Upper lobe of left lung (tissue), 6 donors: ENCODE data around the gene FUCA1. TPM values are rescaled to one million over a fixed set of nuclear protein-coding genes. Genes with fewer than 3 reads are reported as not detected.

ENCODE experiments used
- ATAC-seq, 2 donors: fragments of 200-7000 bp; cut with Tn5 transposase; one replicate each; pipeline ENCODE4 v1.9.1; 2022; ENCODE audit warnings: mild to moderate bottlenecking in 2 of 2, moderate library complexity in 2 of 2; ENCODE audit not compliant: low FRiP score in 2 of 2
- DNase-seq, 2 donors: peaks; one replicate each; pipeline ENCODE4 v3.0.0-alpha.2; 2019 to 2020
- H3K27ac ChIP-seq, 4 donors: fragments of 200-600 bp; sonication (generic); one replicate each; pipeline ENCODE4 v1.5.1; 2016 to 2019
- H3K27me3 ChIP-seq, 4 donors: fragments of 200-600 bp; sonication (generic); one replicate each; pipeline ENCODE4 v1.5.1; 2017 to 2019
- H3K36me3 ChIP-seq, 4 donors: fragments of 200-600 bp; sonication (generic); one replicate each; pipeline ENCODE4 v1.5.1; 2016 to 2019
- H3K4me1 ChIP-seq, 4 donors: fragments of 200-600 bp; sonication (generic); one replicate each; pipeline ENCODE4 v1.5.1; 2018 to 2019
- H3K4me3 ChIP-seq, 4 donors: fragments of 200-600 bp; sonication (generic); one replicate each; pipeline ENCODE4 v1.5.1; 2017 to 2019; ENCODE audit warnings: mild to moderate bottlenecking in 2 of 4, moderate library complexity in 1 of 4
- H3K9me3 ChIP-seq, 4 donors: fragments of 200-600 bp; sonication (generic); one replicate each; pipeline ENCODE4 v1.5.1; 2018 to 2019
- EP300 ChIP-seq, 4 donors: sonication (generic); formaldehyde crosslinking; IDR thresholded peaks; one replicate each; pipeline ENCODE4 v1.5.1; 2017; ENCODE audit warnings: antibody characterized with exemption in 4 of 4, control low read depth in 2 of 4
- POLR2A ChIP-seq, 4 donors: fragments of 450-650 bp; IDR thresholded peaks; one replicate each; pipeline ENCODE4 v1.5.1; 2016 to 2017; ENCODE audit warnings: antibody characterized with exemption in 4 of 4, mild to moderate bottlenecking in 2 of 4
- POLR2AphosphoS5 ChIP-seq, 2 donors: sonication (generic); formaldehyde crosslinking; IDR thresholded peaks; one replicate each; pipeline ENCODE4 v1.5.1; 2017; ENCODE audit warnings: antibody characterized with exemption in 2 of 2
- WGBS, 2 donors: methylation state at CpG; one replicate each; pipeline ENCODE4 v1.1.5; 2017 to 2018; 5-methylcytosine and 5-hydroxymethylcytosine counted together
- total RNA-seq, 6 donors: library from RNA; depleted of rRNA in 4 of 6; stranded (reverse); fragments of >200 nt in 4 of 6; gene quantifications; one replicate each; pipeline versions ENCODE4 v1.1.0 to v1.2.1, GENCODE V29; 2016 to 2021
- TF ChIP-seq, protein P1 (sequence below), 6 experiments: fragments of 450-650 bp in 4 of 6; fragments of 200-600 bp in 2 of 6; sonication (generic) in 2 of 6; IDR thresholded peaks; one replicate each; pipeline ENCODE4 v1.5.1; 2016 to 2019; ENCODE audit warnings: antibody characterized with exemption in 6 of 6
- donor health status: DM: no; HTN: no; CAD: no; lungs with moderate emphysema.
- donor health status: DM: no; HTN: yes; CAD: no; lungs with severe emphysema.

The FUCA1 gene
- total RNA-seq, 6 donors from 2014 or later, result 22.6 to 70.8 (median 40.5) TPM

DNA sequence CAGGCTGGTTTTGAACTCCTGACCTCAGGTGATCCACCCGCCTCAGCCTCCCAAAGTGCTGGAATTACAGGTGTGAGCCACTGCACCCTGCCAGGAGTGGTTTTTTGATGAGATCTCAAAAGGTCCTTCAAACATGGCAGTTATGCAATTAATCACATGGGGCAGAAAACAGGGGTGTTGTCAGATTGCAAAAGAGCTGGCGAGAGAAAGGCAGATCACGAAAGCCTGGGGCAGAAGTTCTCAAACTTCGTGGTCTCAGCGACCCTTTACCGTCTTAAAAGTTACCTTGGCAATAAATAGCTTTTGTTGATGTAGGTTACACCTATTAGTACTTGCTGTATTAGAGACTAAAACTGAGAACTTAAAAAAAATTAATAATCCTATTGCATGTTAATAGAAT, 29.0 kb upstream of the FUCA1 start:
- no peaks in the 10 kb centered on the region for H3K27me3 ChIP-seq
- TF ChIP-seq POLR2A (IDR thresholded peaks at IDR 0.05) (peak in 1 of 4 donors; percentile 26), POLR2AphosphoS5 (IDR thresholded peaks at IDR 0.05) (peak; percentile 30 to 64), EP300 (IDR thresholded peaks at IDR 0.05) (peak in 1 of 4 donors; percentile 28)
- TF ChIP-seq, protein P1, sequence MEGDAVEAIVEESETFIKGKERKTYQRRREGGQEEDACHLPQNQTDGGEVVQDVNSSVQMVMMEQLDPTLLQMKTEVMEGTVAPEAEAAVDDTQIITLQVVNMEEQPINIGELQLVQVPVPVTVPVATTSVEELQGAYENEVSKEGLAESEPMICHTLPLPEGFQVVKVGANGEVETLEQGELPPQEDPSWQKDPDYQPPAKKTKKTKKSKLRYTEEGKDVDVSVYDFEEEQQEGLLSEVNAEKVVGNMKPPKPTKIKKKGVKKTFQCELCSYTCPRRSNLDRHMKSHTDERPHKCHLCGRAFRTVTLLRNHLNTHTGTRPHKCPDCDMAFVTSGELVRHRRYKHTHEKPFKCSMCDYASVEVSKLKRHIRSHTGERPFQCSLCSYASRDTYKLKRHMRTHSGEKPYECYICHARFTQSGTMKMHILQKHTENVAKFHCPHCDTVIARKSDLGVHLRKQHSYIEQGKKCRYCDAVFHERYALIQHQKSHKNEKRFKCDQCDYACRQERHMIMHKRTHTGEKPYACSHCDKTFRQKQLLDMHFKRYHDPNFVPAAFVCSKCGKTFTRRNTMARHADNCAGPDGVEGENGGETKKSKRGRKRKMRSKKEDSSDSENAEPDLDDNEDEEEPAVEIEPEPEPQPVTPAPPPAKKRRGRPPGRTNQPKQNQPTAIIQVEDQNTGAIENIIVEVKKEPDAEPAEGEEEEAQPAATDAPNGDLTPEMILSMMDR (IDR thresholded peaks at IDR 0.05), result no peak
- no peaks in the 10 kb centered on the region for H3K9me3 ChIP-seq
- DNase-seq (peak in 1 of 2 donors; percentile 62), ATAC-seq (no peak)
- no peak overlapping the region for H3K4me3 ChIP-seq
- WGBS, 2 donors, result 30 to 53% methylated on average over 6 of the region's 6 CpGs
- H3K4me1 ChIP-seq, result peaks cover 5 to 19% (median 11%) of the 10 kb centered on the region in 4 donors
- H3K36me3 ChIP-seq, result no peaks in the 10 kb centered on the region
- H3K27ac ChIP-seq, result peak overlapping the region in 3 of 4 donors; percentile 30 to 80 (median 58)

DNA sequence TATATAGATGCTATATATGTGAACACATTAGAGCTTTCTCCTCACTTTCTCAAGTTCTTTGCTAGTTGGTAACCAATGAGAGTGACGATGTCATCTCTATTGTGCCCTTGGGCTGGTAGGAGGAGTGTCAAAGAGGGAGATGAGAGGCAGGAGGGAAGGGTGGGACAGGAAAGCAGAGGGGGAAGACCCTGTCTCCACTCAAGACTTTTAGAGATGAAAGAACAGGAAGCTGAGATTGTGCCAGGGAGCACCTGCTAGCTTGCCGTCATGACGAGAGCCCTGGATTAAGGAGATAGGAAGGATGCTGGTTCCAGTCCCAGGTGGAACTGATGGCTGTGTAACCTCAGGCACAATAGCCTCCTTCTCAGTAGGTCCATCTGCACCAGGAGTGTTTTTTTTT, 28.4 kb upstream of the FUCA1 start:
- Histone ChIP-seq H3K27ac (peak overlapping the region in 1 of 4 donors; percentile 58), H3K4me3 (no peak overlapping the region), H3K27me3 (no peaks in the 10 kb centered on the region), H3K4me1 (peaks cover 5 to 19% (median 11%) of the 10 kb centered on the region in 4 donors), H3K9me3 (no peaks in the 10 kb centered on the region), H3K36me3 (no peaks in the 10 kb centered on the region)
- DNase-seq, result no peak
- no peak for ATAC-seq
- TF ChIP-seq EP300 (IDR thresholded peaks at IDR 0.05), result no peak
- TF ChIP-seq POLR2A (IDR thresholded peaks at IDR 0.05), result no peak
- TF ChIP-seq, protein P1 (IDR thresholded peaks at IDR 0.05), result no peak
- no peak for TF ChIP-seq POLR2AphosphoS5 (IDR thresholded peaks at IDR 0.05)
- 27 to 37% methylated on average over 3 of the region's 3 CpGs for WGBS, 2 donors

DNA sequence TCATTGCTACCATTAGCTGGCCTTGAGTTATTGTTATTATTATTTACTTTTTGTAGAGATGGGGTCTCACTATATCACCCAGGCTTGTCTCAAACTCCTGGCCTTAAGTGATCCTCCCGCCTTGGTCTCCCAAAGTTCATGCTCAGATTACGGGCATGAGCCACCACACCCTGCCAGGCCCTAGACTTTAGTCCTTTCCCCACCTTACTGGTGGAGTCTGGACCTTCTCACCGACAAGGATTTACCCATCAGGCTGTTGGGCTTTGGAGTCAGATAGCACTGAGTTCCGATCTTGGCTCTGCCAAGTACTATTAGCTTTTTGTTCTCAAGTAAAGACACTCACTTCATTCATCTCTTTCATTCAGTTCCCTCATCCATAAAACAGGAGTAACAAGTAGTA, 27.9 kb upstream of the FUCA1 start:
- 75 to 82% methylated on average over 4 of the region's 4 CpGs for WGBS, 2 donors
- DNase-seq, result no peak
- Histone ChIP-seq H3K9me3 (no peaks in the 10 kb centered on the region), H3K36me3 (no peaks in the 10 kb centered on the region), H3K27me3 (no peaks in the 10 kb centered on the region), H3K4me3 (no peak overlapping the region), H3K27ac (peak overlapping the region in 1 of 4 donors; percentile 21), H3K4me1 (peaks cover 5 to 19% (median 11%) of the 10 kb centered on the region in 4 donors)
- no peak for ATAC-seq
- TF ChIP-seq POLR2AphosphoS5 (IDR thresholded peaks at IDR 0.05), result no peak
- TF ChIP-seq POLR2A (IDR thresholded peaks at IDR 0.05), result no peak
- TF ChIP-seq EP300 (IDR thresholded peaks at IDR 0.05), result no peak
- TF ChIP-seq, protein P1 (IDR thresholded peaks at IDR 0.05), result no peak

DNA sequence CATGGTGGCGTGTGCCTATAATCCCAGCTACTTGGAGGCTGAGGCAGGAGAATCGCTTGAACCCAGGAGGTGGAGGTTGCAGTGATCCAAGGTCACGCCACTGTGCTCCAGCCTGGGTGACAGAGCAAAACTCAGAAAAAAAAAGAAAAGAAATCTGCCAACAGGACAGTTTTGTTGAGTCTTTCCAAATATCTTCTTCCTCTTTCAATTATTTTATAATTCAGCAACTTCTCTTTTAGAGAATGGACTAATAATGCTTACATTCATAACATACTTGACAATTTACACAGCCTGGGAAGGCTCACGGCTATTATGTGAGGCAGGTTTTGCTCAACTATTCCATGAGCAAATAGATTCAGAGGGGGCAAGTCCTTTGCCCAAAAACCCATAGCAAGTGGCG, 27.0 kb upstream of the FUCA1 start:
- H3K9me3 ChIP-seq, result no peaks in the 10 kb centered on the region
- H3K36me3 ChIP-seq, result no peaks in the 10 kb centered on the region
- TF ChIP-seq POLR2A (IDR thresholded peaks at IDR 0.05), result no peak
- TF ChIP-seq EP300 (IDR thresholded peaks at IDR 0.05), result no peak
- TF ChIP-seq, protein P1 (IDR thresholded peaks at IDR 0.05), result no peak
- TF ChIP-seq POLR2AphosphoS5 (IDR thresholded peaks at IDR 0.05), result no peak
- H3K4me1 ChIP-seq, result peaks cover 5 to 19% (median 11%) of the 10 kb centered on the region in 4 donors
- 73 to 80% methylated on average over 5 of the region's 5 CpGs for WGBS, 2 donors
- ATAC-seq (peak in 1 of 2 donors; percentile 63), DNase-seq (no peak)
- H3K27me3 ChIP-seq, result no peaks in the 10 kb centered on the region
- no peak overlapping the region for H3K4me3 ChIP-seq
- peak overlapping the region in 1 of 4 donors; percentile 21 for H3K27ac ChIP-seq

DNA sequence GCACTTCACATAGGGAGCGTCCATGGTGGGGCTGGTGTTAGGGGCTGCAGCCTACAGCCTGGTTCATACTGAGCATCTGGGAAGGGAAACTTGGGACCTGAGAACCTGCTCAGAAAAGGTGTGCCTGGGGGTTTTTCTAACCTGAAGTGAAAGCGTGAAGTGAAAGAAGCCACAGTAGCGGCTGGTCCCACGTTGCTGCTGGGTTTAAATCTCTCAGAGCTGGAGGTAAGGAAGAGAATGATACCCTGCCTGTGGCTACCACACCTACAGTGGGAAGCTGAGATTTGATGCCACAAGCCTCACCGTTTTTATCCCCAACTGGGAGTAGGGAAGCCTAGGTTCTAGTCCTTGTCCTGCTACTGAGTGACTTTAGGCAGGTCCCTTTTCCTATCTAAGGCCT, 21.0 kb upstream of the FUCA1 start:
- TF ChIP-seq POLR2A (IDR thresholded peaks at IDR 0.05), result no peak
- no peak for DNase-seq
- no peak for ATAC-seq
- no peaks in the 10 kb centered on the region for H3K27me3 ChIP-seq
- no peaks in the 10 kb centered on the region for H3K4me1 ChIP-seq
- no peaks in the 10 kb centered on the region for H3K9me3 ChIP-seq
- H3K27ac ChIP-seq, result no peak overlapping the region
- H3K36me3 ChIP-seq, result no peaks in the 10 kb centered on the region
- WGBS, 2 donors, result 81 to 85% methylated on average over 5 of the region's 5 CpGs
- no peak overlapping the region for H3K4me3 ChIP-seq
